Activated effector memory CD4-positive, alpha-beta T cell treated with Interleukin-2 at 50 U/mL for 16 hours (primary cell): ENCODE results near the gene FRMD1.

Source experiments
- DNase-seq: peaks from one replicate; pipeline ENCODE4 v3.0.0-alpha.2; 2020

Gene FRMD1

DNA sequence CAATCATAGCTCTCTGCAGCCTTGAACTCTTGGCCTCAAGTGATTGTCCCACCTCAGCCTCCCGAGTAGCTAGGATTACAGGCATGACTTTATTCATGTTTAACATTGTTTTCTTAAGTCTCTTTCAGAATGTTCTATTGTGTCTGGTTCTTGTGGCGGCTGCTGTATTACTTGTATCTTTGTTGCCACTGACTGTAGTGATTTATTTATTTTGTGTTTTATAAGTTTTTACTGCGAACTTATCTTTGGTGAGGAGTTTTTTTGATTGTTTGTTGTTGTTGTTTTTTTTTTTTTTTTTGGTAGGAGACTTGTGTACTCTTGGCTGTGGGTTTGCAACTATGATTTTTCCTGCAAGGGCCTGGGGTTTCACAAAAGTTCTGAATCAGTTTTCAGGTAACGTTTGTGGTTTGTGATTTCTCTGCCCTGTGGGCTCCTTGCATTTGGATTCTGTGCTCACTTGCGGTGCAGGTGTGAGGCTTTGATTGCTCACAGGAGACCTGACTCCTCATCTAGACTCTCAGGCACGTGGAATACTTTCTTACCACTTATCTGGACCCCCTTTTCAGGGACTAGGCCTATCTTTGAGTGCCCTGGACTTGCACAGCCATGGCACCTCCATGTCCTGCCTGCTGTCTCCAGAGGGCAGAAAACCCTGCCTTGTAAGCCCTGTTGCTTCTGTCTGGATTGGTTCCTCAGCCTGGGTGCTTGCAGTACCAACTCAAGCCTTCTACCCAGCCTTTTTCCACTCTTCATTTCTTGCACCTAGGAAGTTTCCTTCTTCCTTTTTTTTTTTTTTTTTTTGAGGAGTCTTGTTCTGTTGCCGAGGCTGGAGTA is 56.3 kb downstream of the FRMD1 start:
- DNase-seq, result no peak

DNA sequence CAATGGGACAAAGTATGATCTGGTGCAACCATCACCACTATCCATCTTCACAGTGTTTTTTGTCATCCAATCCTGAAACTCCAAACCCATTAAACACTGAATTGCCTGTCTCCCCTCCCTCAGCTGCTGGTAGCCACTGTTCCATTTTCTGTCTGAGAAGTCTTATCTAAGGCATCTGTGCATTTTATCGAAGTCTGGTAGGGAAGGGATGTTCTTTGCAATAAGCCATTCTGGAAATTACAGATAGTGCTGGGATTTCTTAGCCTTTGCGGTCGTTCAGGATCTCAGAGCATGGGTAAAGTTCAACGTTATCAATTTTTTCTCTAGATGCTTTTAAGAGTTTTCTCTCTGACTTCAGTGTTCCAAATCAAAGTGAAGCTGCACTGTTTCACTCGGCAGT is 57.4 kb downstream of the FRMD1 start:
- no peak for DNase-seq

DNA sequence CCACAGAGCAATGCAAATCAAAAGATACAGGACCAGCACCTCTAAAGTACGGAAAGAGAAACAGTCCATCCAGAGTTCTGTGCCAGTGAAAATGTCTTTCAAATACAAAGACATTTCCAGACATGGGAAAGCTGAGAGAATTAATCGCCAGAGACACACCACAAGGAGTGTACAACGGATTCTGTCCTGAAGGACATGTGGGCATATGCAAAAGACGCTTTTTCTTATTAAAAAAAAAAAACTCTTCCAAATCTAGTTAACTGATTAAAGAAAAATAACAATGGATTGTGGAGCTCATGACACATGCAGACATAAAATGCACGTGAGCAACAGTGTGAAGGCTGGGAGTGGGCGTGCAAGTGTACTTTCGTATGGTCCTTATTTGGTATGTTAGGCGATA is 58.8 kb downstream of the FRMD1 start:
- no peak for DNase-seq

DNA sequence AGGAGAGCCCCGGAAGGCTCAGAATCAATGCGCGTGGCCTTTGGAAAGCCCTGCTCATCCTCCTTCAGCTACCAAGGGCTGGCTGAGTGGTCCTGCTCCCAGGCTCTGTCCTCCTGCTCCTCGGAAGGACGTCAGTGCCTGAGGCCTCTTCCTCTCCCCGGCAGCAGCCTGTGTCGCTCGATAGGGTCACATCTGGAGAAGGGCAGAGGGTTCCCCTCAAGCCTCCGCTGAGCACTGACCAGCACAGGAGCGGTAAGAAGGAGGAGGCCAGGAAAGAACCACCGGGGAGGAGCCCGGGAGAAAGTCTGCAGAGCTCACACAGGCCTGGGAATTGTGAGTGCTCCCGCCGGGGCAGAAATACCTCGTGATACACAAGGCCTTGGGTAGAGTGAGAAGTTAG is 60.3 kb downstream of the FRMD1 start:
- DNase-seq, result no peak

DNA sequence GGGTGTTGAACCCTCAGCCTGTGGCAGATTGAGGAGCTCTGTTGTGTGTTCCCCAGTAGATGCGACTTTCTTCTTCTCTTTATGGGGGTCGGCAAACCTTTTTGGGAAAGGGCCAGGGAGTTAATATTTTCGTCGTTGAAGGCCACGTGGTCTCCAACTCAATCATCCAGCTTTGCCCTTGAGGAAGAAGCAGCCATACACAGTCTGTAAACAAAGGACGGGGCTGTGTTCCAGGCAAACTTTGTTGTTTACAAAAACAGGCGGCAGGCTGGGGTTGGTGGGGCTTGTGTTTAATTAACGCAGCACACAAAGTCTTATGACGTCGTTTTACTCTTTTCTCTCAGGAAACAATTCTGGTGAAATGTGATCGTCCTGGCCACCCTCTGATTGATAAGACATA is 61.4 kb downstream of the FRMD1 start:
- DNase-seq, result no peak

DNA sequence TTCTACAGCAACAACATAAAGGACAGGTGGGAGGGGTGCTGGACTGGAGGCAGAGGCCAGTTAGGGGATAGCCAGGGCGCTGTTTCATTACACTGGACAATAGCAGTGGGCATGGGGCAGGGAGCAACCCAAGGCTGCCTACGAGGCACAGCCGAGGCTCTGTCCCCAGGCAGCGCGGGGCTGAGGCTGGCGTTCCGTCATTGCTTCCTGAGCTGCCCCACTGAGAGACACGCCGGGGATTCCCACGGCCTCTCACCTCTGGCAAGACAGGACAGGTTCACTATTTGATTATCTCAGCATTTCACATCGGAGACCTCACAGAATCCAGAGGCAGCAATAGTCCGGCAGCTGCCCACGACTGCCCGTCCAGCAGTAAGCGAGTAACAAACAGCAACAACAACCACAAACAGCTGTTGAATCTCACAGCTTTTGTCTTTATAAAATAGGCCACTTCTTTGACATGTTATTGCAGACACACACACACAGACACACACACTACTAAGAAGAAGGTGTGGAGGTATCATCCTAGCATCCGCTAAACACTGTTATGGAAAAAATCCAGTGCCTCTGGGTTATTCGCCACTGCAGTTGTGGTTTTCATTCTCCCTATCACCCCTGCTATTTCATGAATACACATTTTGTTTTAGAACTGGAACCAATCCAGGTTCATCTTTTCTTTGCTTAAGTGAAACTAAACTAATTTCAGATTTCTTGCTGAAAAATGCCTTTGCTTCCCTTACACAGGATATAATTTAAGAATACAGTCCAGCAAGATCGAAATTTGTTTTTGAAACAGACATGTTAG is 62.1 kb downstream of the FRMD1 start:
- no peak for DNase-seq

DNA sequence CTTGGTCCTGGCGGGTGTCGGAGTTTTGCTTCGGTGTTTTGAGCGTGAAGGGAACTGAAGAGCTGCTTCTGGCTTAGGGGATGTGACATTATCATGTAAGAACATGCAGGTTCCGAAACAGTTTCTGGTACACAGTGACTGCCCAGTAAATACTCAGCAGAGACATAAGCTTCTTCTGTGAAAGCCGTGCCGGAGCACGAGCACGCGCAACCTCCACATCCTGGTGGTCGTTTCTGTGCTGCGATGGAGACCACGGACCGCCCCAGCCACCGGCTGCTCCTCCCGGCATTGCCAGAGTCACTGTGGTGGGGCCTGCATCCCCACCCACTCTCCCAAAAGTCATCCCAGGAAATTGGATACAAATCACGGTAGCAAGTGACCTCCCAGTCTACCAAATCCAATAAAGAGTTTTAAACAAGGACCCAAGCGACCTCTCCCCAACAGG is 62.8 kb downstream of the FRMD1 start:
- no peak for DNase-seq

DNA sequence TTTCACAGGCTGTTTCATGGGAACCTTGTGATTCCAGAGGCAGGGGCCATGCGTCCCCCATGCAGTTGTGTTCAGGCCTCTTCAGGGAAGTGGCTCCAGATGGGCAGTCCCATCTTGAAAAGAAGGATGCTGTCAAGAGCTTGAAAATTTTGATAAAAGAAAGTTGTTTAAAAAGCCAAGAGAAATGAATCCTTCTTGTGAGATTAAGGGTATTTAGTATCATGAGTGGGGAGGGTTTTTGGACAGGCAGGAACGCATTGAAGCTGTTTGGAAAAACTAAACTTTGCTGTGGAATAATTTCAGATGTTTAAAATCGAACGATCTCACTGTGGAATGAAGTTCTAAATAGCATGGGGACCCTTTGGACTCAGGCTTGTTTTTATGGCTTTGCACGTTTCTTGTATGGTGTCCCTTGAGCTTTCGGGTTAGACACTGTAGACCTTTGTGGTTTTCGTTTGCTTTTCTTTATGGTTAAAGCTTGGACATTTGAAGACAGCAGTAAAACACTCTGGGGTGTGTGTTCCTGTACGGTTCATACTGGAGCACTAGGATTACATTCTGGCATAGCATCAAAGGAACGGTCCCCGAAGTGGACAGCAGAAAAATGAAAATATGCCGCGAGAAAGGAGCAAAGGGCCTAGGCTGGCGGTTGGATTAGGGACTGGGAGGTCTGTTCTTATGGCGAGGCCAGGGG is 63.4 kb downstream of the FRMD1 start:
- no peak for DNase-seq

DNA sequence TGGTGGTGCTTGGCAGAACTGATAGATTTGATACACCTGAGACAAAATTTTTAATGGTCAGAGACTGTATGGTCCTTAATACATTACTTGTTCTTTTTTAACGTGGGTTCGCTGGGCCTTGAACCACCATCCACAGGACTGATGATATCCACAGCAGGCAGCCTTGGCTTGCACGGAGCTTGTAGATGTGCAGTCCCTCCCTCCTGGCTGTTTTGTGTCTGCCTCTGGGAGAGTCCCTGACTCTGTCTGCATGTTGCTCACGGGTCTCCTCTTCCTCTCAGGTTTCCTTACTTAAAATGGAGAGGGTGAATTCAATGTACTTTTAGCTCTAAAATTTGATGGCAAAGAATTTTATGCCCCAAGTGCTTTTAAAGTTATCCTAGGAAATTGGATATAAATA is 64.0 kb downstream of the FRMD1 start:
- DNase-seq, result no peak

DNA sequence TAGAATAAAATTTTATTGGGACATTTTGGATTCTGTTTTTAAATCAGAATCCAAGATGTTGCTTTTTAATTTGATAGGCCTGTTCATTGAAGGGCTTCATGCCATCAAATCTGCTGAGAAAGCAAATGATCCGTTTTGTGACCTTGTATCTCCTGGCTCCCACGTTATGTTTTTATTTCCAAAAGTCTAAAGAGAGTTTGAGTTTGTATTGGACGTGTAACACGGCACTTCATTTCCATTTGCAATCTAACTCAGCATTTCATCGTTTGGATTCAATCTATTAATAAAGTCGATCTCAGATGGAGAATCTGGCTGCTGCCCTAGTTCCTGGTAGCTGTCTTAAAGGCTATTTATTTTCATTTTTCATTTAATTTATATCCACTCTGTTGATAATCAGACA is 64.6 kb downstream of the FRMD1 start:
- no peak for DNase-seq

DNA sequence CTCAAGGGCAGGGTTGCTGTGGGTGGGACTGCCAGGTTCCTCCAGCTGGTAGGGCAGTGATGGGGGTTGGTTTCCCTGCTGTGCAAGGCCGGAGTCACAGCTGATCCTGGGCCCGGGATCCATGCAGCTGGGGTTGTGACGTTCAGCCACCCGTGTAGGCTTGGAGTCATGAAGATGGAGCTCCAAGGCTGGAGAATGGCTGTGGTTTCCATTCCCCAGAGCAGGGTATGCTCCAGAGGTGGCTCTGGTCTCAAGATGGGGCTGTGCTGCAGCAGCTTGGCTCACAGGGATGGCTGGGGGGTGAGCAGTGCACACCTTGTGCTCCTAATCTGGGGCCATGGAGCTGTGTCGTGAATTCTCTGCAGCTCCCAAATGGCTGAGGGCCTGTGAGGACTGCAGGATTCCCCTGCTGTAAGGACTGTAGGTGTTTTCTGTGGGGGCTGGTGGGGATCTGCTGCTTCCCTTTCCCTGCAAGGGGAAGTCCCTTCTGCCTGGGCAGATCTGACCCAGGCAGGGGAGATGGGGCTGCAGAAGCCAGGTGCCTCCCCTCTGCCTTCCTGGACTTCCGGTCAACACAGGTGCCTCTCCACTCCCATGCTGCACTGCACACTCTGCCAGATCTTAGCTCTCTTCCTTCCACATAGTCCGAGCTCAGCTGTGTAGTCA is 65.6 kb downstream of the FRMD1 start:
- DNase-seq, result no peak

DNA sequence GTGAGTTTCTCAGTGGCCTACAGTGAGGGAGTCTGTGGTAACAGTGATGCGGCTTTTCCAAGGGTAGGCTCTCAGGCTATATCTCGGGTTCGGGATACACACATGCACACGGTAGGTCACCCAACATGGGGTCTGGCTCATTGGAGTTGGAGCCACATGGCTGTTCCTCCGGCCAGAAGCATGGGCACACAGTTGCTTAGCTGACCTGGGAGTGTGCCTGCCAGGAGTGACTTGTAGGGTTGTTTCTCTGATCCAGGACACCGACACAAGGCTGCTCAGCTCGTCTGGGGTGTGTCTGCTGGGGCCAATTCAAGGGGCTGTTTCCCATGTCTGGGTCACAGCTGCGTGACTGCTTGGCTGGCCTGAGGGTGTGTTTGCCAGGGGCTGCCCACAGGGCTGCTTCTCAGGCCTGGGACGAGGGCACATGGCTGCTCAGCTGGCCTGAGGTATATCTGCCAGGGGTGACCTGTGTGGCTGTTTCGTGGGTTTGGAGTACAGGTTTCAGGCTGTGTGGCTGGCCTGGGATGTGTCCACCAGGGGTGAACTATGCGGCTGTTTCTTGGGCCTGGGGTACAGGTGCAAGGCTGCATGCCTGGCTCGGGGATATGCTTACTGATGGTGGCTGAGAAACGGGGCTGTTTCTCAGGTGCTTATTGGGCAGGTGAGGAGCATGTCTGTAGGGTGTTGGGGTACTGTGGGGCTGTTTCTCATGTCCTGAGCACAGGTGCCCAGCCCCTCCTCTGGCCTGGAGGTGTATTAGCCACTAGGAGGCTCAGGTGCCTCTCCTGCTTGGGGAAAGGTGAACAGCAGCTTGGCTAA is 66.4 kb downstream of the FRMD1 start:
- DNase-seq, result no peak

DNA sequence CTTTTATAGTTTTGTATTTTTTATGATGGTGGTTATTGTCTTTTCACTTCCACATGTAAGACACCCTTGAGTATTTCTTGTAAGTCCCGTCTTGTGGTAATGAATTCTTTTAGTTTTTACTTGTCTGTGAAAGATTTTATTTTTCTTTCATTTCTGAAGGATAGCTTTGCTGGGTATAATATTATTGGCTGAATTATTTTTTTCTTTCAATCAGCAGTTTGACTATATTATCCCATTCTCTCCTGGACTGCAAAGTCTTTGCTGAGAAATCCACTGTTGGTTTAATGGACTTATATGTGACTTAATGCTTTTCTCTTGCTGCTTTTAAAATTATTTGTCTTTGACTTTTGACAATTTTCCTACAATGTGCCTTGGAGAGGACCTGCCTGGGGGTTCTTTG is 67.7 kb downstream of the FRMD1 start:
- no peak for DNase-seq

DNA sequence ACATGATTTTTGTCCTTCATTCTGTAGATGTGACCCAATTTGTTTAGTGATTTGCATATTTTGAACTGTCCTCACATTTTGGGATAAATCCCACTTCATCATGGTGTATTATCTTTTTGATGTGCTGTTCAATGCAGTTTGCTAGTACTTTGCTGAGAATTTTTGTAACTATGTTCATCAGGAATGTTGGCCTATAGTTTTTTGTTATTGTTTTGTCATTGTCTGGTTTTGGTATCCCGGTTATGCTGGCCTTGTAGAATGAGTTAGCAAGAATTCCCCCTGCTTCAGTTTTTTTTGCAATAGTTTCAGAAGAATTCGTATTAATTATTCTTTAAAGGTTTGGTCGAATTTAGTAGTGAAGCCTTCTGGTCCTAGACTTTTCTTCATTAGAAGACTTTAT is 69.7 kb downstream of the FRMD1 start:
- DNase-seq, result no peak

DNA sequence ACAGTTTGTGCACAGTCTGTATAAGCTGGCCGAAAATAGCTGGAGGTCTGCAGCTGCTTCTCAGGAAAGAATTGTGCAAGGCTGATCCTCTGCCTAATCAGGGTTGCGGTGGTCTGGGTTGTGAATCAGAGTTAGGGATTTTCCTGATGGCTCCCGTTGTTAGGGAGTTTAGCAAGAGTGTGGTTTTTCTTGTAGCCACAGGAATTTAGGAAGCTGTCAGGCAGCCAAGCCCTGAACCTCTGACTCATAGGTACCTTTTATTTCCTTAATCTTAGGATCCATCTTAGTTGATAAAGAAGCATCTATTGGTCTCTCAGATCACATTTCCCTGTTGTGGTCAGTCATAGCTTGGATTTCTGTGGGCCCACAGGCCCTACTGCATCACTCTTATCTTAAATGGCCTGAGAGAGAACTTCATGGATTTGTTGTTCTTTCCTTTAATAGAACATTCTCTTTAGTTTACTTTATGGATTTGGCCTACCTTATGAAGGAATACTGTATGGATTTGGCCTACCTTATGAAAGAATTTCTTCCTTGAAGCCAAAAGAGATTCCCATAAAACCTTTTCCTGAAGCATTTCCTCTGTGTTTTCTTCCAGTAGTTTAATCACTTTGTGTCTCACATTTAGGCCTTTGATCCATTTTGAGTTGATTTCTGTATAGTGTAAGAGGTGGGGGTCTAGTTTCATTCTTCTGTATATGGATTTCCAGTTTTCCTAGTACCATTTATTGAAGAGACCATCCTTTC is 71.2 kb downstream of the FRMD1 start:
- DNase-seq, result no peak

DNA sequence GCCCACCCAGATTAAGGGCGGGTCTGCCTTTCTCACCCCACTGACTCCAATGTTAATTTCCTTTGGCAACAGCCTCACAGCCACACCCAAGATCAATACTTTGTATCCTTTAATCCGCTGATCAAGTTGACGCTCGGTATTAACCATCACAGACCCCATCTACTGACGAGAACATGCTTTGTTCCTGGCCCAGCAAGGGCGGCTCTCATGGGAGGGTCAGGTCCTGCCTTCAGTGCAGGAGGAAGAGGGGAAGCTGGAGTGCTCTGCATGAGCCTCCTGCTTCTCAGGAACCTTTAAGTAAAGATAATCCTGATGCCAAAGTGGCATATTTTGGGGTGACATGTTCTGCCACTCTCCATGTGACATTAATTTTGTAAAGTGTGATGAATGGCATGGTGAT is 73.2 kb downstream of the FRMD1 start:
- DNase-seq, result no peak

DNA sequence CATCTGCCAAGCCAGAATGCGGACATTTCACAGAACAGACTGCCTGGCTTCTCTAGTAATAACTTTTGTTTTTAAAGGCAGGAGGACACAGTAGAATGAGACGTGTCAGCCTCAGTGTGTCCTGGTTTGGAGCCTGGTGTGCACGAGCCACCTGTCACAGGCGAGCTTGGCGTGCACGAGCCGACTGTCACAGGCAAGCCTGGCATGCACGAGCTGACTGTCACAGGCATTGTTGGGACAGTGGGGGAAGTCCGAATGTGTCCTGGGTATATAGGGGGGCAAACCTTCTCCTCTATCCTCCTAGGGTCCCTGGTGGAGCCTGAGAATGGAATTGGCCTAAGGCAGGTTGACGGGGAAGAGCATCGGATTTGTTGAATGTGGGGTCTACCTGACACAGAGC is 74.1 kb downstream of the FRMD1 start:
- DNase-seq, result no peak

DNA sequence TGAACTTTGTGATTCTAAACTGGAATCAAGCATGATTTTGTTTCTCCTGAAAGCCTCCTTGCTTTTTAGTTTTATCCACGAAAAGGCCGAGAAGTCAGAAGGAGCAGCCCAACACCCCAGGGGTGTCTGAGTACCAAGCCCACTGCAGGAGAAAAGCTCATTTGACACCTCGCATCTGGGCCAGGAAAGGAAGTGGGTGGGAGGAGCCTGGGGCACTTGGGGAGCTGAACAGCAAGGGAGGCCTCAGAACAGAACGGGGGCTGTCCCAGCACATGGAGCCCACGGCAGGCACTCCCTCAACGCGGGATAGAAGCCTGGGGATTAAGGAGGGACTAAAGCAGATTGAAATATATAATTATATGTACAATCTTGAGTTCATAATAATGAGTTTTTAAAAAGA is 75.0 kb downstream of the FRMD1 start:
- no peak for DNase-seq
